ENCODE data around the gene ECD.

DNA sequence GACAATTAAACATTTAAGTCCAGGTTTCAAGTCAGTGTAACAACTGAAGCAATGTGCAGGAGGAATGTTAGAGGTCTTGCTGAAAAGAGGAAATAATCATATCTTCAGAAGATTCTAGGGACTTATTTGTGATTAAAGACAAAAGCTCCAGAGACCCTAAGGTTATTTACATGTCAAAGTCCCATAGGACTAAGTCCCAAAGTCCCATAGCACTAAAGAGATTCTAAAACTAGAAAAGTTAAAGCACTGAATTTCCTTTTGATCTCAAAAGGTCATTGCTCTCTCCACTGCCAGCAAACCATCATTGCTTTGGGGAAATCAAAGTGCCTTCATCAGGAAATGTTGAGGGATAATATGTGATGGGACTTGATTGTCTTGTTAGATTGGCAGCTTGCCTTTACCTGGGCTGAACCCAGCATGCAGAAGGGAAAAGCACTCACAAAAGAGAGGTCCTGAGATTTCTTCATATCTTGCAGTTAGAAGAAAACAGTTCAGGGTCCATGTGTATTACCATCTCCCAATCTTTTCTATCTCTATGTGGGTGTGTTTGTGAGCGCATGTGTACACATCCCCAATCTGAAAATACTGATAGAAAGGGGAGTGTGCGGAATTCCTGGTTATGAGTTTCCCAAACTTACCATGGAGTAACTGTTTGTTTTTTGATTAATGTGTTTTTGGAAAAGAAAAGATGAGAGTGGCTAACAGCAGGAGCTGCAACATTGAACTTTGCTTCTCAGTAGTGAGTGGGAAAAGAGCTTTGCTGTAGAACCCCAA lies 35.7 kb downstream of the ECD start:
- TF ChIP-seq CTCF (IDR thresholded peaks at IDR 0.05), result no peak
- TF ChIP-seq, protein P1, sequence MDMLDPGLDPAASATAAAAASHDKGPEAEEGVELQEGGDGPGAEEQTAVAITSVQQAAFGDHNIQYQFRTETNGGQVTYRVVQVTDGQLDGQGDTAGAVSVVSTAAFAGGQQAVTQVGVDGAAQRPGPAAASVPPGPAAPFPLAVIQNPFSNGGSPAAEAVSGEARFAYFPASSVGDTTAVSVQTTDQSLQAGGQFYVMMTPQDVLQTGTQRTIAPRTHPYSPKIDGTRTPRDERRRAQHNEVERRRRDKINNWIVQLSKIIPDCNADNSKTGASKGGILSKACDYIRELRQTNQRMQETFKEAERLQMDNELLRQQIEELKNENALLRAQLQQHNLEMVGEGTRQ (IDR thresholded peaks at IDR 0.05; ENCODE audit: borderline replicate concordance, low read depth, low read length), result no peak
- no peak for TF ChIP-seq EZH2phosphoT487 (IDR thresholded peaks at IDR 0.05; ENCODE audit: borderline replicate concordance, low read depth)
- no peak for TF ChIP-seq TAF1 (IDR thresholded peaks at IDR 0.05; ENCODE audit: borderline replicate concordance, low read depth, low read length)
- TF ChIP-seq REST (IDR thresholded peaks at IDR 0.05; ENCODE audit: low read depth, low read length), result no peak
- no peak for TF ChIP-seq RAD21 (IDR thresholded peaks at IDR 0.05; ENCODE audit: low read length)
- no peak for TF ChIP-seq EP300 (IDR thresholded peaks at IDR 0.05; ENCODE audit: borderline replicate concordance in 1 of 2, low read depth in 1 of 2, low read length in 1 of 2)
- TF ChIP-seq POLR2AphosphoS5 (IDR thresholded peaks at IDR 0.05; ENCODE audit: low read depth, low read length), result no peak
